A172 (cell line): ENCODE results near the gene PUM2. TPM values are rescaled to one million over a fixed set of nuclear protein-coding genes. Genes with fewer than 3 reads are reported as not detected.
"Not testable (repeated sequence)": the region's sequence is repeated elsewhere in the genome, so short reads cannot be mapped to it uniquely, and the experiment has no call there.

ENCODE experiments used
- DNase-seq: peaks from one replicate; pipeline ENCODE4 v3.0.0-alpha.2; 2015; ENCODE audit warnings: low spot score
- total RNA-seq: library from RNA; depleted of rRNA; stranded (reverse); fragments of >200 nt; shearing (Covaris generic); gene quantifications from 2 replicates; pipeline ENCODE4 v1.2.3, GENCODE V29; 2014; rRNA removed

Gene PUM2
- 19.4 and 19.7 TPM in 2 replicates for total RNA-seq

DNA sequence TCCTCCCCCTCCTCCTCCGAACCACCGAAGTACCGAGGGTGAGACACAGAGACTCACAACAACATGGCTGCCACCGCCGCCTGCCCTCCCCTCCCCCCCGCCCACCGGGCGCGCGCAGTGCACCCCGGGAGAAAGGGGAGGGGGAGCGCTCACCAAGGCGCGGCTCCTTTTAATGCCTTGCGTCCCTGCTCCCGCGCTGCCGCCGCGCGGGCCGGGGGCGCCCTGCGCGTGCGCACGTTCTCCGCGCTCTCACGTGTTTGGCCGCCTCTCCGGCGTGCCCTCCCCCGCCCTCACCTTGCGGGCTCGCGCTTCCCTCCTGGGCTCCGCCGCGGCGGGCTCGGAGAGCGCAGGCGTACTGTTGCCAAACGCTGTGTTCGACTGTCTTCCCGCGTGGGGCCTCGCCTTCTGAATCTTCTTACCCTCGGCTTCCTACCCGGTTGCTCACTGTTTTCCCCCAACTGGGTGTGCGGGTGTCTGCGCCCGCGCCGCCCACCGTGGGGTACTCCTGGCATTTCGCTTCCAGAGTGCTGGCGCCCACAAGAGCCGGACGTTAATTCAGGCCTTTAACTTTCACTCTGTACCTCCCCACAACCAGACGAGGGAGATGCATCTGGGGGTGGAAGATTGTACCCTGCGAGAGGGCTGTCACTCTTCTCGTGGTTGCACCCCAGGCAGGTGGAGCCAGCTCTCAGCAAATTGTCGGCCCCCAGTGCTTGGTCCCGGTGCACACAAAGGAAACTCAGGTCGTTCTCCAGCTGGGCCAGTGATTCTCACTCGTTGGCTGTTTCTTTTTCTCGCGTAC lies at the start of gene PUM2:
Gene PUM2 (minus strand): TSS at position 92 of the 802 bp plus-strand sequence. CDS start 23,484 bp downstream, outside the sequence.
- peak; percentile 90 for DNase-seq

- DNase-seq, result no peak
These were observed 49.7 kb upstream of the PUM2 start for GRCh38 chr2:20400306-20400705.

- DNase-seq, result no peak
These were observed 48.4 kb upstream of the PUM2 start for GRCh38 chr2:20398956-20399567.

DNA sequence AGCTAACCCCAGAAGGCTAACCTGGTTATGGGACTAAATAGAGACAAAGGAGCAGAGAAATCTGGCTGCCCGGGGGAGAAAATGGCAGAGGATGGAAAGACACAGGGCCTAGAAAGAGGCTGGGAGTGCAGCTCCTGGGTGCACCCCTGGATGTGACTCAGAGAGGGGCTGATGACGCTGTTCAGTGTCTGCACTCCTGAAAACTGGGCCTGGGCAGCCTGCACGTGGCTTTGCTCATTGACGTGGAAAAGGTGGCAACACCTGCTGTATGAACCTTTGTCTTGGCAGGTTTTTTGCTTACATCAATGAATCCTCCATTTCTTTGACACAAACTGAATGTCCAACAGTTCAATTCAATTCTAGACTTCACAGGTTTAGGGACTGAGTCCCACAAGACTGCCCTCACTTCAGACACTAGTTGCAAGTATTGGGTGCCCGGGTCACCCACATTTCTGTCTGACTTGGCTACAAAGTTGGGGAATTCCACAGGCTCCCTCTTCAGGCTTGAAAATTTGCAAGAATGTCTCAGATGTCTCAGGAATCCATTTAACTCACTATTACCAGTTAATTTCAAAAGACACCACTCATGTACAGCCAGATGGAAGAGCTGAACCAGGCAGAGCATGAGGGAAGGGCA lies 47.3 kb upstream of the PUM2 start:
- DNase-seq, result no peak

DNA sequence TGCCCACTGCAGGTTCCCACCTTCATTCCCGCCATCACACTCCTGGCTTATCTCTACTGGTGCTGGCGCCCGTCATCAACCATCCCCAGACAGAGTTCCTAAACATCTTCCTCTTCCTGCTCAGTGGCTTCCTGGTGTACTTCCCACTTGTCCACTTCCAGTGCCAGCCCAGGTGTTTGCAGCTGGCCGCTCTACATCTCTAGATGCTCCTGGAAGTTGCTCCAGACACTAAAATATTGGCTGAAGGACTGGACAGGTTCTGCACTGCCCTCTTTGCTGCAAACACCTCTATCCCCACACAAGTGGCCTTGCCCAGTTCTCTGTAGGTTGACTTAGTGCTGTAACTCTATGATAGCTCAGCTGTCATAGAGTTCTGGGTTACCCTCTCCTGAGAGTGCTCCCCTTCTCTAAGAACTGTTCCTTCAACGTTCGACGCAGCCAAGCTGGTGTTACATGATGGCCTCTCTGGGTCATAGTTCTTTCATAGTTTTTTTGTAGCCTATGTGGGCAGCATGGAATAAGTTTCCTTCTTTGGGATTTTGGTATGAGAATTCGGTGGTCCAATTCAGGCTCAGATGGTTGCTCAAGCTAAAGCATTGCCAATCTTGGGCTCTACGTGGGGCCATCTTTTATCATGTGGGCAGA lies 45.8 kb upstream of the PUM2 start:
- DNase-seq, result no peak

- no peak for DNase-seq
These were observed 43.3 kb upstream of the PUM2 start for GRCh38 chr2:20393986-20394385.

- peak; percentile 52 for DNase-seq
These were observed 41.5 kb upstream of the PUM2 start for GRCh38 chr2:20391951-20392699.

- no peak for DNase-seq
These were observed 40.0 kb upstream of the PUM2 start for GRCh38 chr2:20390524-20391123.

DNA sequence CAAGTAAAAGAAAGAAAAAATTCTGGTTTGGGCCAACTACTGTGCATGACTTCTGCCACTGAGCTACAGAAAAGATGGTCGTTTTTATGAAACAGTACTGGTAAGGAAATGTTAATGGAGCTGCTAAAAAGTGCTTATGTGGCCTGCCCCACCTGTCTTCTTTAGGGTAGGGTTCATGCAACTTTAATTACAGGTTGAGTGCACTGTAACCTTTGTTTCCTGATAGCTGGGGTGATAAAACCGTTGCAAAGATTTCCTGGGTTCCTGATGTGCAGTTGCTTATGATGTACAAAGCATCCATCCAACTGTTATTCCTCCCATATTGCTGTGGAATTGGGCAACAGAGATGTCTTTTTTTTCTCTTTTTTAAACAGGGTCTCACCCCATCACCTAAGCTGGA lies 34.3 kb upstream of the PUM2 start:
- DNase-seq, result no peak

DNA sequence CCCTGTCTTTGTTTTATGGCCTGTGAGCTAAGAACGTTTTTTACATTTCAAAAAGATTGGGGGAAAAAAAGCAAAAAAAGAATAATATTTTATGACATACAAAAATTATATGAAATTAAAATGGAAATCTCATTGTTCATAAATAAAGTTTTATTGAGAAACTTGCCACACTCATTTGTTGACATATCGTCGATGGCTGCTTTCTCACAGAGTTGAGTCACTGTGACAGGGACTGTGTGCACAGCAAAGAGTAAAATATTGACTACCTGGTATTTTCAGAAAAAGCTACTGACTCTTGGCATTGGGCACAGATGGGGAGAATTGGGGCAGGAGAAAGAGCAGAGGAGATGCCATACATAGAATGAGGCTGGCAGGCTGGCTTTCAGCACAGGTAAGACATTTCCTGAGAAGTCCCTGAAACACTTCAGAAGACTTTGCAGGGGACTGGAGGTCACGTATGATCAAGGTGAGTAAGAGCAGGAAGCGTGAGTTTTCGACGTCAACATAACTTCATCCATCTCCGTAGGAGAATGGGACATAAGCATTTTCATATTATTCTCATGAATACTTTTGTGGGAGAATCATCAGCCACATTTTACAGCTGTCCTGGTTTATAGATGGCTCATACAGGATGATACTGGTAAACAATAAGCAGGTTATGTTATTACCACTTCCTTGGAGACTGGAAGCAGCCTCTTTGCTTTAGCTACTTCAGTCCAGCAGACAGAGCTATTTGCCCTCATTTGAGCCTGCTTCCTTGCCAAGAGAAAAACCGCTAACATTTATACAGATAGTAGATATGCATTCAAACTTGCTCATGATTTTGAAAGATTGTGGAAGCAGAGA lies 32.5 kb upstream of the PUM2 start:
- peak; percentile 26 for DNase-seq

DNA sequence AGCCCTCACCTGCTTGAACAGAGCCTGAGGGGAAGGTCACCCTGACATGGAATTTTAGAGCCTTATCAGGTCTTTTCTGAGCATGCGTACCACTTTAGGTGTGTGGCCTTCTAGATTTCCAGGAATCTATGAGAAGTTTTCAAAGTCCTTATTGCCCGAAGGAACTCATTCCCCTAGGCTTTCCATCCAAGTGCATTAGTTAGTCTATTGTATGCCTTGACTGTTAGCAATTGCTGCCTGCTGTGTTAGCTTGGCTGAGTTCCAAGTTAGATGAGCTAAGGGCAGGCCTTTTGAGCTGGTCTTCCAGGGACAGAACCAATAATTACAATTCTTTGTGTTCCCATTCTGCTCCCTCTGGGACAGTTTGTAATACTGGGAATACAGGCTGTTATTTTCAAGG lies 30.8 kb upstream of the PUM2 start:
- no peak for DNase-seq

DNA sequence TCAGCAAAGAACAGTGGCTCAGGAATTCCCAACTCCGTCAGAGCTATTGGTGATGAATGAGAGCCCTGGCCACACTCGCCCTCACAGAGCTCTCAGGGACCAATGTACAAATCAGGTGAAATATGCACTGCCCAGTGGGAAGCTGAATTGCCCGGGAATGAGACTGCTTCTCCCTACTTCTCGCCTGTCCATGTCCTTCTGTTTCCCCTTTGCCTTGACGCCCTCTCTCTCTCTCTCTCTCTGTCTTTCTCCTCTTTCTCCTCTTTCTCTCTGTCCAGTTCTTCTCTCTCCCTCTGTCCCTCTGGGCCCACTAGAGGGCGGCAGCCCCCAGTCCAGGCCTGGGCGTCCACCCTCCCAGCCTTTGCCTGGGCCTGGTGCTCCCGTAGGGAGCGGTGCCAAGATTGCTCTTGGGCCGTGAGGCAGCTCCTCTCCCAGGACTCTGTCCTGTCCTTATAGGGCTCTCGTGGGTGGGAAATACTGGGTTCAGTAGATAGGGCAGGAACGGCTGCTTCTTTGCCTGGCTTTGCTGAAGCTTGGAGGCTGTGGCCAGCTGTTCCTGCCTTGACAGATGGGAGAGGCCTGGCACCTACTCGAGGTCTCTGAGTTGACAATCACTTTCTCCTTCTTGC lies 28.4 kb upstream of the PUM2 start:
- DNase-seq, result peak; percentile 70

DNA sequence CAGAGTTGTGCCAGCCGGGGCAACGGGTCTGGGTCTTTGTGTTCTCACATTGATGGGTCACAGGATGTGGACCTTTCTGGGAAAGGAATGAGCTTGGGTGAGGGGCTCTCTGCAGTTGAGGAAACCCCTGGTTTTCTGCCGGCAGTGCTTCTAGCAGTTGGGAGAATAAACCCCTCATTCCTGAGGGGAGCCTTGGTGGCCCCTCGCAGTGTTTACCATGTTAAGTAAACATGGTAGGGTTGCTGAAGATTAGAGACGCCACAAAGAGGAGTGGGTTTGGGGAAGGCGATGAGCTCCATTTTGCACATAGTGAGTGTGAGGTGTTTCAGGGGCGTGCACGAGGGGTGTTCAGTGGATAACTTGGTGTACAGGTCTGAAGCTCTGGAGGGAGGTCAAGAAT lies 27.7 kb upstream of the PUM2 start:
- no peak for DNase-seq

- no peak for DNase-seq
These were observed 27.1 kb upstream of the PUM2 start for GRCh38 chr2:20377741-20378140.

- not testable (repeated sequence) for DNase-seq
These were observed 24.3 kb upstream of the PUM2 start for GRCh38 chr2:20374982-20375381.

DNA sequence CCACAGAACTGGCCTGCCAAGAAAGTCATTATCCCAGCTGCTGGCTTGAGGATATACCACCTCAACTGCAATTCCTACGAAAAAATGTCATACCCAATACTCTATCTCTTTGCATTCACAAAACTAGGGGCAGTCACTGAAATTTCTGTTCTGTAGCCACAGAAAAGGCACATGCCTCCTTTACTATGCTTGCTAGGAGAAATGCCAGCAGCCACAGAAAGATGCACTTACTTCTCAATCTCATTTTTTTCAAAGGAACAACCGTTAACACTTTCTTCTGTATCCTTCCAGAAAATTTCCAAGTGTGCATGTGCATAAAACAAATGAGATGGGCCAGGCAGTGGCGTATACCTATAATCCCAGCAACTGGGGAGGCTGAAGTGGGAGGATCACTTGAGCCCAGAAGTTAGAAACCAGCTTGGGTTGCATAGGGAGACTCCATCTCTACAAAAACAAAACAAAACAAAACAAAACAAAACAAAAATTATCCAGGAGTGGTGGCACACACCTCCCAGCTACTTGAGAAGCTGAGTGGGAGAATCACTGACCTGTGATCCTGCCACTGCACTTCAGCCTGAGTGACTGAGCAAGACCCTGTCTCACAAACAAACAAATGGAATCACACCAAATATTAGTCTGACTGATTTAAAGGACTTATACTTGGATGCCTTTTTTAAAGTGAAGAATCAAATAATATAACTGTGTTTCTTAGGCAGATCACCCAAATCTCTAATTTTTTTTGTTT lies 22.4 kb upstream of the PUM2 start:
- DNase-seq, result no peak

- DNase-seq, result no peak
These were observed 20.8 kb upstream of the PUM2 start for GRCh38 chr2:20371323-20372025.

DNA sequence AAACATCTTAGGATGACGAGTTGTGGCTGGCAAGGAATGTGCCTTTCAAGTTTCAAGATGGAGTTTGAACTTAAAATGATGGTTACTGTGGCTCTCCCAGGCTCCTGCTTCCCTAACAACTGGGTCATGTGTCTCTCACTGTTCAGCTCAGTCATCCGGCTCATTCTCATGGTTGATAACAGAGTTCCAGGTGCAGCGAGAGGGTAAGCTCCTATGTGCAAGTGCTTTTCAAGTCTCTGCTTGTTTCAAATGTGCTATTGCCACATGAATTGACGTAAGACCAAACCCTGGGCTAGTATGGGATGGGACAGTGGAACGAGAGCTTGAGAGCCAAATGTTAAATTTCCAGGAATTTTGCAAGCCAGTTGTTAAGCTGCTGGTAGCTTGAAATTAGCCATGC lies 19.5 kb upstream of the PUM2 start:
- no peak for DNase-seq
